Neuron (in vitro differentiated cells): ENCODE results near the gene C3orf33.

ENCODE experiments used
- H2AFZ ChIP-seq: one replicate; pipeline ENCODE4 v1.6.1; 2013; ENCODE audit warnings: low read depth, mild to moderate bottlenecking, inconsistent platforms, low read length, moderate library complexity
- H3K27me3 ChIP-seq: one replicate; pipeline ENCODE4 v1.6.1; 2013; ENCODE audit warnings: low read length; ENCODE audit not compliant: insufficient read depth
- H3K36me3 ChIP-seq: one replicate; pipeline ENCODE4 v1.6.1; 2013; ENCODE audit warnings: low read length; ENCODE audit not compliant: insufficient read depth
- H3K4me1 ChIP-seq: one replicate; pipeline ENCODE4 v1.6.1; 2013; ENCODE audit warnings: low read length; ENCODE audit not compliant: insufficient read depth
- H3K4me3 ChIP-seq: 2 replicates; pipeline ENCODE4 v1.5.1; 2013; ENCODE audit warnings: mild to moderate bottlenecking, low read length, moderate library complexity
- H3K9me3 ChIP-seq: one replicate; pipeline ENCODE4 v1.6.1; 2013; ENCODE audit warnings: low read length

Gene C3orf33

GRCh38 chr3:155744010-155744625 is 62.0 kb downstream of the C3orf33 start:
- no peaks in the 10 kb centered on the region for H3K27me3 ChIP-seq
- peak overlapping the region; percentile 92 for H3K4me3 ChIP-seq
- H3K4me1 ChIP-seq, result peaks cover 63% of the 10 kb centered on the region
- peak overlapping the region; percentile 91 for H2AFZ ChIP-seq
- H3K36me3 ChIP-seq, result no peaks in the 10 kb centered on the region
- H3K9me3 ChIP-seq, result no peaks in the 10 kb centered on the region

GRCh38 chr3:155743606-155744005 is 62.5 kb downstream of the C3orf33 start:
- H3K4me3 ChIP-seq, result peak overlapping the region; percentile 92
- H3K4me1 ChIP-seq, result peaks cover 58% of the 10 kb centered on the region
- H3K9me3 ChIP-seq, result no peaks in the 10 kb centered on the region
- H3K27me3 ChIP-seq, result no peaks in the 10 kb centered on the region
- no peaks in the 10 kb centered on the region for H3K36me3 ChIP-seq
- peak overlapping the region; percentile 91 for H2AFZ ChIP-seq

GRCh38 chr3:155742349-155742965 is 63.6 kb downstream of the C3orf33 start:
- H3K4me1 ChIP-seq, result peaks cover 46% of the 10 kb centered on the region
- H3K4me3 ChIP-seq, result peak overlapping the region; percentile 92
- no peaks in the 10 kb centered on the region for H3K27me3 ChIP-seq

GRCh38 chr3:155741603-155742002 is 64.5 kb downstream of the C3orf33 start:
- Histone ChIP-seq H3K4me3 (no peak overlapping the region), H2AFZ (no peak overlapping the region), H3K9me3 (no peaks in the 10 kb centered on the region), H3K4me1 (peaks cover 38% of the 10 kb centered on the region), H3K36me3 (no peaks in the 10 kb centered on the region), H3K27me3 (no peaks in the 10 kb centered on the region)

More at GRCh38 chr3:155742349-155742965, 63.6 kb downstream of the C3orf33 start:
- Histone ChIP-seq H3K36me3 (no peaks in the 10 kb centered on the region), H2AFZ (no peak overlapping the region), H3K9me3 (no peaks in the 10 kb centered on the region)

- Histone ChIP-seq H2AFZ (no peak overlapping the region), H3K36me3 (no peaks in the 10 kb centered on the region), H3K27me3 (no peaks in the 10 kb centered on the region), H3K4me3 (peak overlapping the region; percentile 3), H3K4me1 (peaks cover 36% of the 10 kb centered on the region), H3K9me3 (no peaks in the 10 kb centered on the region)
Observed at GRCh38 chr3:155741101-155741500, 65.0 kb downstream of the C3orf33 start.

GRCh38 chr3:155739154-155739553 is 66.9 kb downstream of the C3orf33 start:
- peaks cover 29% of the 10 kb centered on the region for H3K4me1 ChIP-seq
- H3K4me3 ChIP-seq, result no peak overlapping the region
- no peaks in the 10 kb centered on the region for H3K27me3 ChIP-seq
- no peaks in the 10 kb centered on the region for H3K36me3 ChIP-seq
- no peaks in the 10 kb centered on the region for H3K9me3 ChIP-seq
- H2AFZ ChIP-seq, result no peak overlapping the region

- Histone ChIP-seq H3K4me3 (no peak overlapping the region), H3K4me1 (peaks cover 29% of the 10 kb centered on the region), H3K9me3 (no peaks in the 10 kb centered on the region), H3K36me3 (no peaks in the 10 kb centered on the region), H3K27me3 (no peaks in the 10 kb centered on the region), H2AFZ (no peak overlapping the region)
Observed at GRCh38 chr3:155738580-155739076, 67.5 kb downstream of the C3orf33 start.

GRCh38 chr3:155737844-155738460 is 68.1 kb downstream of the C3orf33 start:
- H3K4me1 ChIP-seq, result peaks cover 24% of the 10 kb centered on the region
- H3K36me3 ChIP-seq, result no peaks in the 10 kb centered on the region
- H2AFZ ChIP-seq, result no peak overlapping the region
- no peak overlapping the region for H3K4me3 ChIP-seq
- H3K9me3 ChIP-seq, result no peaks in the 10 kb centered on the region
- no peaks in the 10 kb centered on the region for H3K27me3 ChIP-seq

GRCh38 chr3:155736381-155736780 is 69.7 kb downstream of the C3orf33 start:
- Histone ChIP-seq H3K4me3 (no peak overlapping the region), H3K27me3 (no peaks in the 10 kb centered on the region), H3K4me1 (peaks cover 9% of the 10 kb centered on the region), H3K36me3 (no peaks in the 10 kb centered on the region), H2AFZ (no peak overlapping the region), H3K9me3 (no peaks in the 10 kb centered on the region)

- H3K36me3 ChIP-seq, result no peaks in the 10 kb centered on the region
- H3K4me3 ChIP-seq, result no peak overlapping the region
- H3K27me3 ChIP-seq, result no peaks in the 10 kb centered on the region
- no peak overlapping the region for H2AFZ ChIP-seq
- peaks cover 5% of the 10 kb centered on the region for H3K9me3 ChIP-seq
- no peaks in the 10 kb centered on the region for H3K4me1 ChIP-seq
Observed at GRCh38 chr3:155730843-155731242, 75.2 kb downstream of the C3orf33 start.

- Histone ChIP-seq H3K27me3 (no peaks in the 10 kb centered on the region), H3K4me1 (no peaks in the 10 kb centered on the region), H2AFZ (no peak overlapping the region), H3K4me3 (no peak overlapping the region), H3K9me3 (peaks cover 8% of the 10 kb centered on the region), H3K36me3 (peaks cover 8% of the 10 kb centered on the region)
Observed at GRCh38 chr3:155727836-155728235, 78.2 kb downstream of the C3orf33 start.

GRCh38 chr3:155714295-155714718 is 91.8 kb downstream of the C3orf33 start:
- Histone ChIP-seq H3K4me1 (peaks cover 15% of the 10 kb centered on the region), H3K36me3 (no peaks in the 10 kb centered on the region), H3K27me3 (no peaks in the 10 kb centered on the region), H3K9me3 (peaks cover 3% of the 10 kb centered on the region), H2AFZ (no peak overlapping the region), H3K4me3 (no peak overlapping the region)
